Astrocyte (in vitro differentiated cells and primary cell): ENCODE results near the gene ATP2B2.

Experiments
- CTCF ChIP-seq: IDR thresholded peaks from 2 replicates; pipeline ENCODE4 v1.5.1; 2011; ENCODE audit warnings: low read depth, mild to moderate bottlenecking, inconsistent platforms, low read length, moderate library complexity; ENCODE audit not compliant: insufficient read depth
- EZH2 ChIP-seq: IDR thresholded peaks from 2 replicates; pipeline ENCODE4 v1.6.1; 2012; ENCODE audit warnings: mild to moderate bottlenecking, low read length, inconsistent platforms; ENCODE audit not compliant: insufficient read depth

GRCh38 chr3:10547413-10547812 is 42.0 kb upstream of the ATP2B2 start:
- no peak for TF ChIP-seq CTCF
- TF ChIP-seq EZH2 = no peak
